ENCODE results near the gene TAF15.

The TAF15 gene

GRCh38 chr17:35841101-35841500 lies 31.8 kb downstream of the TAF15 start:
- peaks cover 21% of the 10 kb centered on the region for H3K36me3 ChIP-seq (ENCODE audit: control insufficient read depth, insufficient read depth, low read length)
- no peak for DNase-seq (ENCODE audit: extremely low read depth, insufficient read length)
- TF ChIP-seq CTCF (IDR thresholded peaks at IDR 0.05; ENCODE audit: insufficient read depth, low read length, poor library complexity, severe bottlenecking), result no peak
- no peak overlapping the region for H3K4me3 ChIP-seq (replicated peaks; ENCODE audit: low read depth, low read length)
- no peaks in the 10 kb centered on the region for H3K27me3 ChIP-seq (replicated peaks; ENCODE audit: control insufficient read depth, insufficient read depth, low read length)

- Histone ChIP-seq H3K27me3 (replicated peaks; ENCODE audit: control insufficient read depth, insufficient read depth, low read length) (no peaks in the 10 kb centered on the region), H3K4me3 (replicated peaks; ENCODE audit: low read depth, low read length) (no peak overlapping the region), H3K36me3 (ENCODE audit: control insufficient read depth, insufficient read depth, low read length) (peaks cover 20% of the 10 kb centered on the region)
- no peak for DNase-seq (ENCODE audit: extremely low read depth, insufficient read length)
- no peak for TF ChIP-seq CTCF (IDR thresholded peaks at IDR 0.05; ENCODE audit: insufficient read depth, low read length, poor library complexity, severe bottlenecking)
These were observed 32.2 kb downstream of the TAF15 start for GRCh38 chr17:35841505-35841904.

- no peak for DNase-seq (ENCODE audit: extremely low read depth, insufficient read length)
- TF ChIP-seq CTCF (IDR thresholded peaks at IDR 0.05; ENCODE audit: insufficient read depth, low read length, poor library complexity, severe bottlenecking), result no peak
- Histone ChIP-seq H3K27me3 (replicated peaks; ENCODE audit: control insufficient read depth, insufficient read depth, low read length) (no peaks in the 10 kb centered on the region), H3K4me3 (replicated peaks; ENCODE audit: low read depth, low read length) (no peak overlapping the region), H3K36me3 (ENCODE audit: control insufficient read depth, insufficient read depth, low read length) (peaks cover 15% of the 10 kb centered on the region)
These were observed 33.0 kb downstream of the TAF15 start for GRCh38 chr17:35842239-35842638.

GRCh38 chr17:35843698-35844097 lies 34.4 kb downstream of the TAF15 start:
- Histone ChIP-seq H3K36me3 (ENCODE audit: control insufficient read depth, insufficient read depth, low read length) (peaks cover 16% of the 10 kb centered on the region), H3K27me3 (replicated peaks; ENCODE audit: control insufficient read depth, insufficient read depth, low read length) (no peaks in the 10 kb centered on the region), H3K4me3 (replicated peaks; ENCODE audit: low read depth, low read length) (no peak overlapping the region)
- no peak for DNase-seq (ENCODE audit: extremely low read depth, insufficient read length)
- no peak for TF ChIP-seq CTCF (IDR thresholded peaks at IDR 0.05; ENCODE audit: insufficient read depth, low read length, poor library complexity, severe bottlenecking)

GRCh38 chr17:35844547-35844946 lies 35.3 kb downstream of the TAF15 start:
- H3K36me3 ChIP-seq (ENCODE audit: control insufficient read depth, insufficient read depth, low read length), result peaks cover 14% of the 10 kb centered on the region
- DNase-seq (ENCODE audit: extremely low read depth, insufficient read length), result no peak
- TF ChIP-seq CTCF (IDR thresholded peaks at IDR 0.05; ENCODE audit: insufficient read depth, low read length, poor library complexity, severe bottlenecking), result no peak
- H3K4me3 ChIP-seq (replicated peaks; ENCODE audit: low read depth, low read length), result no peak overlapping the region
- H3K27me3 ChIP-seq (replicated peaks; ENCODE audit: control insufficient read depth, insufficient read depth, low read length), result no peaks in the 10 kb centered on the region
